Measurements from ENCODE around the gene ERP44.

- TF ChIP-seq CTCF (IDR thresholded peaks at IDR 0.05): no peak
- TF ChIP-seq POLR2A (IDR thresholded peaks at IDR 0.05): no peak
Observed at GRCh38 chr9:99998866-99999265, 99.9 kb downstream of the ERP44 start.
